Measurements from ENCODE around the gene KRT77.
"Not testable (repeated sequence)": the region's sequence is repeated elsewhere in the genome, so short reads cannot be mapped to it uniquely, and the experiment has no call there.

KRT77 gene

GRCh38 chr12:52721838-52722470 lies 18.6 kb upstream of the KRT77 start:
- DNase-seq, result no peak

DNA sequence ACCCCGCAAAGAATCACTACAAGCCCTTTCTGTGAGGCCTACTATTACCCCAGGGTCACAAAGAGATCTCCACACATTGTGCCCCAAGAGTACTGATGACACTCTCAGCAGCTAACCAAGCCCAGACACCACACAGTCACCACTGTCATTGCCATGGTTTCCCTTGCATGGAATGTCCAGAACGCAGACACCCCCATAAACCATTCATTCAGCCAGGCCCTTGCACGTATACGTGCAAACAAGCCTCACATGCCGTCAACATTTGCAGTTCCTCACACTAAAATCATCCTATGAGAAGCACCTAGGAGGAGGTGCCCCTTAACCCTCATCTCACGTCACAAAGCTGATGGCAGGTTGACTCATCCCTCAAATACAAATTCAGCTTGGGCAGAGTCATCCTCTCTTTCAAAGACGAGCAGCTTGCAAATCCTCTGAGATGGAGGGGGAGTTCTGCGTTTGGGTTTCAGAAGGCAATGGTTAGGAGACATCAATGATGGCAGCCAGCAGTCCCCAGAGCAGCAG lies 17.1 kb upstream of the KRT77 start:
- no peak for DNase-seq

DNA sequence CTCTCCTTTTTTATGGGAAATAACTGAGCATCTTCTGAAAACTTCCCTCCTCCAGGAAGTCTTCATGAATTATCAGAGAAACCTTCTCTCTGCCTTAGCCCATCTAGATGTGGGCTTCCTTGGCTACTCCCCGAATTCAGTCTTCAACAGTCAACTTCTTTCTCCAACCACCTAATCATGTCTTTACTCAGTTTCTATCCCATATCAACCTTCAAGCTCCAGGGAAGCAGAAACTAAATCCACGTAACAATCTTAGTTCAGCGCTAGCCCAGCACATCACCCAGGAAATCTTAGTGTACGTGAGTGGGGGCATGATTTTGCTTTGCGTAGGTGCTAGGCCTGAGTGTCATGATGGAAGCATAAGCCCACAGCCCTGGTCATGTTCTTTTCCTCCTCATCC lies 12.7 kb upstream of the KRT77 start:
- DNase-seq, result no peak

- no peak for DNase-seq
Observed at GRCh38 chr12:52715416-52715815, 12.1 kb upstream of the KRT77 start.

DNA sequence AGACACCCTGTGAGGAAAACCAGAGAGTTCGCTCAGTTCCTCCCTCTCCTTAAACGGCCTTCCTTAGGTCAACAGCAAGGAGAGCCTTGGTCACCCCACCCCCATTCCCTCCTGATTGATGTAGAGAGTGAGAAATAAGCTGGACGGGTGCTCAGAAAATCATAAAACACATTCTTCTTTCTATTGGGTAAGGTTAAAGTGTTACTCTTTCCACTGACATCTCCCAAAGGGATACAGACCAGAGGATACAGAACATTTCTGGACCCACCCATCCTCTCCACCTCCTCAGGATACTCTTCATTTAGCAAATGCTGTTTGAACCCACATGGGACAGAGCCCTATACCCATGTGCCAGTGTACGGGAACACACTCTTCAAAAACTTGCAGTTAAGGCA lies 11.6 kb upstream of the KRT77 start:
- no peak for DNase-seq

DNA sequence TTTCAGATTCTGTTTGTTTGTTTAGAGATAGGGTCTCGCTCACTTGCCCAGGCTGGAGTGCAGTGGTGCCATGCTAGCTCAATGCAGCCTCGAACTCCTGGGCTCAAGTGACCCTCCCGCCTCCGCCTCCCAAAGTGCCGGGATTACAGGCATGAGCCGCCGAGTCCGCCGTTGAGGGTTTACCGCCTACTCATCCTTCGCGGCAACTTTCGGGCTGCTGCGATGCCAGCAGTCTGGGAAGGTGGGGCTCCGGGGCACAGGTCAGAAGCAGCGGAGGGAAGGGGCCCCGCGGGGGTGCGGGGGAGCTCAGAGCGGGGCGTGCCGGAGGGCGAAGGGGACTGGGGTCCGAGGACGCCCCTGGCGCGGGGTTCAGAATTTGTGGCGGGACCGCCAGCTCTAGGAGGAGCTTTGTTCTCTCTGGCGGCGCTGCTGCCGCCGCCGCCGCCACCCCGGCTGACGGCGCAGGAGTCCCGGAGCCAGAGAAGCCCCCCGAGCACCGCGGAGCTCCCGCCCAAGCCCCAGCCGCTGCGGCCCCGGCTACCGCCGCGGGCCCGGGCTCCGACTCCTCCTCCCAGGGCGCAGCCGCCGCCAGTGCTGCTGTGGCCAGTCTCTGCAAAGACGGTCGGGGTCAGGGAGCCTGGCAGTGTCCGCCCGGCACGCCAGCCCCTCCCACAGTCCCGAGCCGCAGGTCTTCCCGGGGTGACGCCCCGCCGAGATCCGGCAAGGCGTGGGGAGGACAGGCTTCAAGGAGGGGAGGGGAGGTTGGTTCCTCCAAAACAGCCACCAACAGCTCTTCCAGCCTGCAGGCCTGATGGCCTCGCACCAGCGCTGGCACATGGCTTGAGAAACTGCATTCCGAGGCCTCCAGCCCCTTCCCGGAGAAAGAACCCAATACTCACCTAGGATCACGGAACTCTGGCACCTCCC lies 10.9 kb upstream of the KRT77 start:
- DNase-seq, result no peak

GRCh38 chr12:52712122-52712521 lies 8.8 kb upstream of the KRT77 start:
- DNase-seq, result not testable (repeated sequence)

DNA sequence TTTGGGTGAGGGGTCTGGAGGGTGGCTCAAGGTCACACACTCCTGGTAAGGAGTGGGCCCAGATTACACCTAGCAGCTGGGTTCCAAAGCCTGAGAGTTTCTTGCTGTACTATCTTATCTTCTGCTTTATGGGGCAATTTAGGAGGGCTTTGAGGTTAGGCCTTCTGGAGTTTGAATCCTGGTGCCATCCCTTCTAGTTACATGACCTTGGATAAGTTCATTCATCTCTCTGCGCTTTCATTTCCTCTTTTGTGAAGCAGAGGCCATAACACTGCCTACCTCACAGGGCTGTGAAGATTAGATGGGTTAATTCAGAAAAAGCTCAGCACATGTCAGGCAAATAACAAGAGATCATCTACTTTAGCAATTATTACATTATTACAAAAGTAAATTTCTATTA lies 7.4 kb upstream of the KRT77 start:
- no peak for DNase-seq

DNA sequence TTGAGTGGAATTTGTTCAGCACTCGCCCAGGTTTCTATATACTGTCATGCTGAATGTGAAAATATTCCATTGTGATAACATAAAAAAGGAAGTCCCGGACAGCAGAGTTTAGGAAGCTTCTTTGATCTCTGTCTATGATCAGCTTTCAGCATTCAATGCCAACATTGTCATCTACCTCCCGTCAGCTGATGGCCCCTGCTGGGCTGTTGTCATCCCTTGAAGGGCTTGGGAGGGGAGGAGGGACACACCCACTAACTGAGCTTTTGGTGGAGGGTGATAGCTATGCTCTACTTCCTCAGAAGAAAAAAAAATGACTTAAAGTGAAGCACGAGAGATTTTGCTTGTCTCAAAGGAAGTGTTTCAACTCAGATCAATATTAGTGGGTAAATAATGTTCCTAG lies 4.7 kb upstream of the KRT77 start:
- DNase-seq, result no peak

GRCh38 chr12:52704464-52704863 lies 1.1 kb upstream of the KRT77 start:
- DNase-seq, result no peak

DNA sequence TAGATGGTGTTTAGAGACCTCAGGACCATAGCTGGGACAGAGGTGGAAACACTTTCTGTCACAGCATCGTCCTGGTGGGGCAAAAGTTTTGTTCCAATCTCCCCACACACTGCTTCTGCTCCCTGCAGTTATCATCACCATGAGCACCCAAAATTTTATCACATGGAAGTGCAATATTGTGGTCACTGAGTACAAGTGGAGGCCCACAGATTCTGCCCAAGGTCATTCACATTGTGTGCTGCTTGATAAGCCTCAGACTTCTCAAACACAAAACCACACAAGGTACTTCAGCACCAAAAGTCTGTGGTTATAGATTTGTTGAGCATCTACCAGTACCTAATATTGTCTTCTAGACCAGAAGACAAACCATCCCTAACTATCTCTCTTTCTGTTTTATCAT lies 554 bp upstream of the KRT77 start:
- no peak for DNase-seq

DNA sequence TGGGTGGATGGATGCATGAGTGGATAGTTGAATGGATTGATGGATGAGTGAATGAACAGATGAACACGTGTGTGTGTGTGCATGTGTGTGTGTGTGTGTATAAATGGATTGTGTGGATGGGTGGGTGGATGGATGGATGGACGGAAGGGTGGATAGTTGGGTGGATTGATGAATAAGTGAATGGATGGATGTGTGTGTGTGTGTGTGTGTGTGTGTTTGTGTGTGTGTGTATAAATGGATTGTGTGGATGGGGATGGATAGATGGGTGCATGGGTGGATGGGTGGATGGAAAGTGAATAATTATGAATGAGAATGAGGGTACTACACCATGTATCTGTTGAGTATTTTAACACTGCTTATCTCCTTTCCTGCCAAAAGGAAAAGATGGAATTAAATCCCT lies 986 bp downstream of the KRT77 start:
- no peak for DNase-seq

DNA sequence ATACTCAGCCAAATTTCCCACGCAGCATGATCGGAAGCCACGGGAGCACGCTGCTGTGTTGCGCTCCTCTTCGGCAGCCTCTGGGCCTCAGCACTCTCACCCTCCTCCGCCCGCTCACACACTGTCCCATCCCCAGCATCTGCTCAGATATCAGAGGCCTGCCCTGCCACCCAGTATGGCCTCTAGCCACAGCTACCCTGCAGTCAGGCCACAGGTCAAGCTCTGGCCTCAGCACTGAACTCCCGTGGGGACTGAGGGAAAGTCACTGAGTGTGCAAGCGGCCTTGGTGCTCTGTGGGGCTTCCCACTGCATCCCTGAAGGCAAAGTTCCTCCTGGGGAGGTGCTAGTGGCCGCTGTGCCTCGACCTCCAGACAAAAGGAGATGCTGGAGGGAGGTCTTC lies 2.0 kb downstream of the KRT77 start:
- DNase-seq, result no peak

GRCh38 chr12:52699960-52700359 lies 3.4 kb downstream of the KRT77 start:
- DNase-seq, result no peak

GRCh38 chr12:52699373-52699772 lies 4.0 kb downstream of the KRT77 start:
- DNase-seq, result no peak

DNA sequence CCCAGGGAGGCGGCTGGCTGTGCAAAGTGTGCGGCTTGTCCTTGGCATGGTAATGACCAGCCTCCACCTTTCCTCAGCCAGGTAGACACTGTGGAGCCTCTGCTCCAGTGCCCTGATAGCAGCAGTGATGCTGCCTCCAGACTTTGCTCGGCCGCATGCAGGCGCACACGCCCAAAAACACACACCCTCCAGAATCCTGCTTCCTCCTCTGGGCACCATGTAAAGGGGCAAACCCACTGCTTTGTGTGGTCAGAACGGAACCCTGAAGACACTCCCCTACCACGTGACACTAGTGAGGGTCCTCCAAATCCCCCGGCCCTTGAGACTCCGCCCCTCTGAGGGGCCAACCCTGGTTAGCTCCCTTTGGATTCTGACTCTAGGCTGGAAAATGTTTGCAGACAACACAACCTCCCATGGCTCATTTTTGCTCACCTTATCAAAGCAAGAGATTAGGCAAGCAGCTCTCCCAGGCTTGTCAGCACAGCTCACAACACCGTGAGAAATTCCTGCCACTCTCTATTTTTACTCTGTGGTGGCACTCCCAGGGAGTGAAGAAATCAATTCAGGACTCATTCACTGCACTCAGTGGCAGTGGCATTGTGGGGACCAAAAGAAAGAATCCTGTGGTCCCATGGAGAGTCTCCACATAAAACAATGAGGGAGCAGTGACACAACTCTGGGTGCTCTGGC lies 4.5 kb downstream of the KRT77 start:
- DNase-seq, result no peak

DNA sequence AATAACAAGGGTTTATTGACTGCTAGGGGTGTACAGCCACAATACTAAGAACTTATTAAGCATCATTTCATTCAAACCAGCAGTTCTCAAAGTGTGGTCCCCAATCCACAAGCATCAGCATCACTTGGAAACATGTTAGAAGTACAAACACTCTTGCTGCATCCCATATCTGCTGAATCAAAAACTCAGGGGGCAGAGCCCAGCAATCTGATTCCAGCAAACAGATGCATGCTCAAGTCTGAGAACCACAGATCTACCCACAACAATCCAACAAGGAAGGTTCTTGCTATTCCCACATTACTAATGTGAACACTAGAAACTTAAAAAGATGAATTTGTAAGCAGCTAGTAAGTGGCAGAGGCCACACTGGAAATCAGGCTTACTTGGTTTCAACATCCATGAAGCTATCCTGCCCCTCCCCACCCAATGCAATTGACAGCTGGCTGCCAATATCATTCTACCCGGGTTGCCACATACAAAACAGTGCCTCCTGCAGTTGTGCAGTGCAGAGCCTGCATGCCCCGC lies 6.2 kb downstream of the KRT77 start:
- DNase-seq, result no peak

GRCh38 chr12:52696588-52696987 lies 6.7 kb downstream of the KRT77 start:
- no peak for DNase-seq

- DNase-seq, result no peak
Observed at GRCh38 chr12:52695039-52695438, 8.3 kb downstream of the KRT77 start.

DNA sequence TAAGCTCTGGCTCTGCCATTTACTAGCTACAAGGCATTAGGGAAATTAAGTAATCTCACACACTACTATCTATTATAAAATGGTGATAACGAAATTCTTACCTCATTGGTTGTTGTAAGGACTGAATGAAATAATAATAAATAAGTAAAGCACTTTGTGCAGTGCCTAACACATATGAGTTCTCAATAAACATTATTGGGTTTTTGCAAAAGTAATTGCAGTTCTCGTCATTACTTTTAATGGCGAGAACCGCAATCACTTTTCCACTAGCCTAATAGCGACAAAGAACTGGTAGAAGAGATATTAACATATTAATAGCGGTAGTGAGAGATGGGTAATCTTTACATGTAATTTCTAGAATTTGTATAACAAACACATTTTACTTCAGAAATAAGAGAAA lies 9.2 kb downstream of the KRT77 start:
- DNase-seq, result no peak

DNA sequence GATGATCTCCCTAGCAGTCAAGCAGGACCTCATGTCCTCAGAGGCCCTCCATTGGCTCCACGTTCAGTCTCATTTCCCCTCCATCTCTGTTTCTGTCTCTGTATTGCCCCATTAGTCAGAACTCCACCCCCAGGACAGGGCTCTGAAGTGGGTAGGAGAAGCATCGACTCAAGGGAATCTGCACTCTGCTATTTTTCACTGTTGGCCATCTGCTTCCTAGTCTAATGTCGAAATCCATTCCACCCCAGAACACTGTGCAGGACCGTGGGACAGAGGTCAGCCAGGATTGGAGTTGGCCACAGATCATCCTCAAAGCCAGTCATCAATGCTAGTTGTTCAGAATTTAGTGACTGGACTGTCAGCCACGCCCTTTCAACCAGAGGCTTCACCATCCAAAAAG lies 10.1 kb downstream of the KRT77 start:
- no peak for DNase-seq

- DNase-seq, result no peak
Observed at GRCh38 chr12:52692254-52692653, 11.1 kb downstream of the KRT77 start.

DNA sequence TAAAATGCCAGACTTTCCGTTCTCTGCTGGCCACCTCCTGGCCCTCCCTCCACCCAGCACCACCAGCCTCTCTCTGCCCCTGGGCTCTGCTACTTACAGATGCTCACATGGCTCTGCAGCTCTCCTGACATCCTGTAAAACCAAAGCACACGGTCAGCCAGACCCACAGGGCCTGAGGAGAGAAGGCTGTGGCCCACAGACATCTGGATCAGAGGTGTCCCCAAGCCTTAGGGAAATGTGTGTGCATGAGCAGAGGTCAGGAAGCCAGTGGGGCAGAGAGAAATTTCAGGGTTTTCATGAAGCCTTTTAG lies 11.5 kb downstream of the KRT77 start:
- DNase-seq, result no peak

Measured in CD4-positive, alpha-beta T cell treated with Interleukin-4 for 1 hour (primary cell).